Vagina (tissue), 2 donors: ENCODE data around the gene ASAP2.

Experiments
- POLR2AphosphoS5 ChIP-seq, 2 donors: sonication (generic); formaldehyde crosslinking; IDR thresholded peaks; one replicate each; pipeline ENCODE4 v1.9.0; 2017; ENCODE audit warnings: antibody characterized with exemption in 2 of 2, mild to moderate bottlenecking in 2 of 2, low read depth in 1 of 2; ENCODE audit not compliant: insufficient read depth in 1 of 2
- TF ChIP-seq, protein P1 (sequence below), 3 experiments: fragments of 450-650 bp in 2 of 3; fragments of 200-600 bp in 1 of 3; sonication (generic) in 1 of 3; IDR thresholded peaks; one replicate each; pipeline ENCODE4 v1.5.1; 2017 to 2019; ENCODE audit warnings: antibody characterized with exemption in 3 of 3, mild to moderate bottlenecking in 2 of 3, moderate library complexity in 2 of 3

- TF ChIP-seq, protein P1, sequence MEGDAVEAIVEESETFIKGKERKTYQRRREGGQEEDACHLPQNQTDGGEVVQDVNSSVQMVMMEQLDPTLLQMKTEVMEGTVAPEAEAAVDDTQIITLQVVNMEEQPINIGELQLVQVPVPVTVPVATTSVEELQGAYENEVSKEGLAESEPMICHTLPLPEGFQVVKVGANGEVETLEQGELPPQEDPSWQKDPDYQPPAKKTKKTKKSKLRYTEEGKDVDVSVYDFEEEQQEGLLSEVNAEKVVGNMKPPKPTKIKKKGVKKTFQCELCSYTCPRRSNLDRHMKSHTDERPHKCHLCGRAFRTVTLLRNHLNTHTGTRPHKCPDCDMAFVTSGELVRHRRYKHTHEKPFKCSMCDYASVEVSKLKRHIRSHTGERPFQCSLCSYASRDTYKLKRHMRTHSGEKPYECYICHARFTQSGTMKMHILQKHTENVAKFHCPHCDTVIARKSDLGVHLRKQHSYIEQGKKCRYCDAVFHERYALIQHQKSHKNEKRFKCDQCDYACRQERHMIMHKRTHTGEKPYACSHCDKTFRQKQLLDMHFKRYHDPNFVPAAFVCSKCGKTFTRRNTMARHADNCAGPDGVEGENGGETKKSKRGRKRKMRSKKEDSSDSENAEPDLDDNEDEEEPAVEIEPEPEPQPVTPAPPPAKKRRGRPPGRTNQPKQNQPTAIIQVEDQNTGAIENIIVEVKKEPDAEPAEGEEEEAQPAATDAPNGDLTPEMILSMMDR (IDR thresholded peaks at IDR 0.05), result no peak
- no peak for TF ChIP-seq POLR2AphosphoS5 (IDR thresholded peaks at IDR 0.05; ENCODE audit: insufficient read depth in 1 of 2, low read depth in 1 of 2)
Measured at GRCh38 chr2:9365498-9366019, 158.9 kb downstream of the ASAP2 start.
